Measurements from ENCODE around the gene PES1.

GRCh38 chr22:30572840-30573593 lies 18.7 kb downstream of the PES1 start:
- TF ChIP-seq CTCF (conservative IDR thresholded peaks at IDR 0.05 in 1 of 2, IDR thresholded peaks at IDR 0.05 in 1 of 2; ENCODE audit: low read depth in 1 of 2, low read length in 2 of 2) (no peak), EZH2 (IDR thresholded peaks at IDR 0.05; ENCODE audit: low read length, missing control alignments) (no peak)

Data from fibroblast of lung (primary cell).